TTC549 (cell line): ENCODE measurements around the gene UBALD1.
"Not testable (repeated sequence)": the region's sequence is repeated elsewhere in the genome, so short reads cannot be mapped to it uniquely, and the experiment has no call there.

Experiments
- FAIRE-seq: peaks from 2 replicates; lab custom pipeline; 2012; peaks lifted over from hg19 to GRCh38; lab: Jason Lieb, UNC

The UBALD1 gene

GRCh38 chr16:4614571-4615383 lies at the start of gene UBALD1:
TSS of gene UBALD1 (minus strand) at chr16:4614888. CDS start at chr16:4614797, 91 bp downstream.
- FAIRE-seq: no peak

GRCh38 chr16:4663777-4664465 lies 49.2 kb upstream of the UBALD1 start:
- no peak for FAIRE-seq

GRCh38 chr16:4663465-4663776 lies 48.7 kb upstream of the UBALD1 start:
- no peak for FAIRE-seq

- FAIRE-seq: no peak
These were observed 47.0 kb upstream of the UBALD1 start for GRCh38 chr16:4661661-4662060.

- FAIRE-seq: no peak
These were observed 45.8 kb upstream of the UBALD1 start for GRCh38 chr16:4660454-4661007.

GRCh38 chr16:4659363-4660353 lies 45.0 kb upstream of the UBALD1 start:
- FAIRE-seq: no peak

- FAIRE-seq: no peak
These were observed 42.3 kb upstream of the UBALD1 start for GRCh38 chr16:4656695-4657686.

- FAIRE-seq: no peak
These were observed 41.5 kb upstream of the UBALD1 start for GRCh38 chr16:4656221-4656620.

GRCh38 chr16:4655801-4656200 lies 41.1 kb upstream of the UBALD1 start:
- FAIRE-seq: no peak

- FAIRE-seq: no peak
These were observed 40.4 kb upstream of the UBALD1 start for GRCh38 chr16:4654964-4655590.

- no peak for FAIRE-seq
These were observed 39.6 kb upstream of the UBALD1 start for GRCh38 chr16:4654011-4654963.

- no peak for FAIRE-seq
These were observed 37.9 kb upstream of the UBALD1 start for GRCh38 chr16:4652561-4652960.

- FAIRE-seq: no peak
These were observed 37.1 kb upstream of the UBALD1 start for GRCh38 chr16:4651827-4652226.

GRCh38 chr16:4650443-4651074 lies 35.9 kb upstream of the UBALD1 start:
- not testable (repeated sequence) for FAIRE-seq

GRCh38 chr16:4649744-4650442 lies 35.2 kb upstream of the UBALD1 start:
- no peak for FAIRE-seq

- no peak for FAIRE-seq
These were observed 34.2 kb upstream of the UBALD1 start for GRCh38 chr16:4648917-4649316.

- no peak for FAIRE-seq
These were observed 32.9 kb upstream of the UBALD1 start for GRCh38 chr16:4647644-4647980.
